HCT116 (cell line): ENCODE data around the gene CHST8. TPM values are rescaled to one million over a fixed set of nuclear protein-coding genes. Genes with fewer than 3 reads are reported as not detected.

ENCODE experiments used
- ATAC-seq: fragments of 200-7000 bp; cut with Tn5 transposase; 2 replicates; pipeline ENCODE4 v1.9.1; 2020; ENCODE audit warnings: mild to moderate bottlenecking, moderate library complexity
- BruUV-seq: library from RNA; stranded (reverse); fragments of 400-500 nt; replicated peaks from 2 replicates; lab custom pipeline; 2021; lab: Mats Ljungman, UMichigan
- CTCF ChIA-PET: fragments of 300-600 bp; sonication (Branson Sonifier 250); formaldehyde crosslinking; loops from one replicate; lab custom pipeline; 2021; ENCODE audit warnings: antibody characterized with exemption; lab: Charles Lee
- POLR2A ChIA-PET: fragments of 300-600, 350-600 bp; sonication (Branson Sonifier 250); formaldehyde crosslinking; loops from one replicate; lab custom pipeline; 2021; ENCODE audit warnings: antibody characterized with exemption; lab: Charles Lee
- RAD21 ChIA-PET, 2 experiments: fragments of 300-600 bp; sonication (Branson Sonifier 250); formaldehyde crosslinking; loops; one replicate each; lab custom pipeline; 2023; ENCODE audit warnings: low total read pairs in 2 of 2; ENCODE audit not compliant: uncharacterized antibody in 2 of 2, unreplicated experiment in 2 of 2, low non-redundant PET in 1 of 2; lab: Charles Lee
- DNase-seq: peaks from one replicate; pipeline ENCODE4 v3.0.0-alpha.2; 2010; ENCODE audit warnings: low read depth, low spot score
- H2AFZ ChIP-seq: fragments of 200-600 bp; shearing (Covaris generic), sonication (generic); 2 replicates; pipeline ENCODE4 v1.6.1; 2017; ENCODE audit warnings: low read depth, mixed run types, mixed read lengths, antibody characterized with exemption, low read length; ENCODE audit not compliant: poor library complexity, severe bottlenecking
- H3K27ac ChIP-seq: 2 replicates; pipeline ENCODE4 v1.5.1; 2012; ENCODE audit warnings: low read depth, low read length
- H3K27me3 ChIP-seq: fragments of 200-600 bp; sonication (generic); 2 replicates; pipeline ENCODE4 v1.6.1; 2016; ENCODE audit warnings: mixed run types, low read length, mixed read lengths; ENCODE audit not compliant: insufficient read depth
- H3K36me3 ChIP-seq, 2 experiments: fragments of 200-500 bp in 1 of 2; fragments of 200-600 bp in 1 of 2; sonication (Bioruptor generic) in 1 of 2; sonication (generic) in 1 of 2; 2 replicates each; pipeline versions ENCODE4 v1.5.1 to v1.6.1; 2014 to 2016; ENCODE audit warnings: low read length in 2 of 2, inconsistent platforms in 1 of 2, mixed read lengths in 1 of 2, mixed run types in 1 of 2; ENCODE audit not compliant: insufficient read depth in 2 of 2, control insufficient read depth in 1 of 2
- H3K4me1 ChIP-seq, 2 experiments: fragments of 200-600 bp in 1 of 2; sonication (generic) in 1 of 2; 2 replicates each; pipeline versions ENCODE4 v1.5.1 to v1.6.1; 2012 to 2017; ENCODE audit warnings: low read length in 2 of 2, inconsistent platforms in 1 of 2, mild to moderate bottlenecking in 1 of 2, mixed read lengths in 1 of 2, mixed run types in 1 of 2, moderate library complexity in 1 of 2; ENCODE audit not compliant: insufficient read depth in 2 of 2, control insufficient read depth in 1 of 2
- H3K4me2 ChIP-seq: fragments of 200-600 bp; sonication (generic); 2 replicates; pipeline ENCODE4 v1.6.1; 2017; ENCODE audit warnings: mixed run types, low read length, mixed read lengths
- H3K4me3 ChIP-seq, 2 experiments: fragments of 200-600 bp in 1 of 2; sonication (generic) in 1 of 2; replicated peaks in 1 of 2; 2 replicates each; pipeline ENCODE4 v1.5.1; 2011 to 2016; ENCODE audit warnings: low read length in 2 of 2, control low read depth in 1 of 2, low read depth in 1 of 2, mild to moderate bottlenecking in 1 of 2, mixed read lengths in 1 of 2, mixed run types in 1 of 2
- H3K79me2 ChIP-seq: fragments of 200-600 bp; sonication (generic); 2 replicates; pipeline ENCODE4 v1.6.1; 2017; ENCODE audit warnings: mild to moderate bottlenecking, mixed run types, low read length, moderate library complexity, mixed read lengths; ENCODE audit not compliant: insufficient read depth
- H3K9ac ChIP-seq: fragments of 200-600 bp; sonication (generic); 2 replicates; pipeline ENCODE4 v1.6.1; 2016; ENCODE audit warnings: low read length, mixed read lengths
- H3K9me2 ChIP-seq: fragments of 200-600 bp; sonication (generic), shearing (Covaris generic); 2 replicates; pipeline ENCODE4 v1.6.1; 2017; ENCODE audit warnings: mixed run types, mild to moderate bottlenecking, moderate library complexity; ENCODE audit not compliant: insufficient read depth
- H3K9me3 ChIP-seq, 2 experiments: fragments of 200-500 bp in 1 of 2; fragments of 200-600 bp in 1 of 2; sonication (Bioruptor generic) in 1 of 2; sonication (generic) in 1 of 2; 2 replicates each; pipeline ENCODE4 v1.6.1; 2014 to 2017; ENCODE audit warnings: low read length in 2 of 2, mixed read lengths in 2 of 2, inconsistent platforms in 1 of 2, low read depth in 1 of 2, mild to moderate bottlenecking in 1 of 2, mixed run types in 1 of 2, moderate library complexity in 1 of 2; ENCODE audit not compliant: control insufficient read depth in 1 of 2, insufficient read depth in 1 of 2
- H4K20me1 ChIP-seq: fragments of 200-600 bp; sonication (generic), shearing (Covaris generic); 2 replicates; pipeline ENCODE4 v1.6.1; 2017; ENCODE audit warnings: mixed run types, mild to moderate bottlenecking, moderate library complexity; ENCODE audit not compliant: insufficient read depth
- CBX3 ChIP-seq: IDR thresholded peaks from 2 replicates; pipeline ENCODE4 v1.6.1; 2012; ENCODE audit warnings: low read depth
- CEBPB ChIP-seq: IDR thresholded peaks from 2 replicates; pipeline ENCODE4 v1.6.1; 2012; ENCODE audit warnings: low read depth
- EGR1 ChIP-seq: IDR thresholded peaks from 2 replicates; pipeline ENCODE4 v1.6.1; 2012; ENCODE audit warnings: low read depth
- EZH2 ChIP-seq: fragments of 200-600 bp; sonication (generic); IDR thresholded peaks from 2 replicates; pipeline ENCODE4 v1.6.1; 2017; ENCODE audit warnings: antibody characterized with exemption, mixed run types
- EZH2phosphoT487 ChIP-seq: fragments of 200-600 bp; IDR thresholded peaks from 2 replicates; pipeline ENCODE4 v1.6.1; 2018; ENCODE audit warnings: antibody characterized with exemption, borderline replicate concordance
- FOSL1 ChIP-seq: IDR thresholded peaks from 2 replicates; pipeline ENCODE4 v1.6.1; 2012; ENCODE audit warnings: low read depth
- JUND ChIP-seq: IDR thresholded peaks from 2 replicates; pipeline ENCODE4 v1.6.1; 2012
- RAD21 ChIP-seq: IDR thresholded peaks from 2 replicates; pipeline ENCODE4 v1.6.1; 2012; ENCODE audit warnings: low read depth, mild to moderate bottlenecking
- SIN3A ChIP-seq: IDR thresholded peaks from 2 replicates; pipeline ENCODE4 v1.6.1; 2012; ENCODE audit warnings: low read depth
- SRF ChIP-seq: IDR thresholded peaks from 2 replicates; pipeline ENCODE4 v1.6.1; 2012; ENCODE audit warnings: low read depth
- TCF7L2 ChIP-seq: IDR thresholded peaks from 2 replicates; pipeline ENCODE4 v1.7.0; 2011; ENCODE audit warnings: borderline replicate concordance, inconsistent platforms; ENCODE audit not compliant: insufficient read depth, insufficient read length; ENCODE audit errors: extremely low read depth
- YY1 ChIP-seq: IDR thresholded peaks from 2 replicates; pipeline ENCODE4 v1.6.1; 2011; ENCODE audit warnings: low read length, low read depth, moderate library complexity, mild to moderate bottlenecking; ENCODE audit not compliant: insufficient replicate concordance; ENCODE audit errors: extremely low read depth
- intact Hi-C: fragments of 100-400 bp; cut with micrococcal nuclease; formaldehyde crosslinking; loops from 2 replicates; pipeline ENCODE4 v1.10.0; 2022
- total RNA-seq: library from RNA; stranded (reverse); gene quantifications from one replicate; pipeline ENCODE4 v1.2.1, GENCODE V29; 2021; ENCODE audit not compliant: unreplicated experiment
- TF ChIP-seq, protein P1 (sequence below): IDR thresholded peaks from 2 replicates; pipeline ENCODE4 v1.6.1; 2011; ENCODE audit warnings: mild to moderate bottlenecking, low read length, moderate library complexity; ENCODE audit not compliant: insufficient replicate concordance; ENCODE audit errors: extremely low read depth
- TF ChIP-seq, protein P2 (sequence below): IDR thresholded peaks from 2 replicates; pipeline ENCODE4 v1.6.1; 2012

Gene CHST8
- total RNA-seq, 1 experiment from 2014 or later = not detected

DNA sequence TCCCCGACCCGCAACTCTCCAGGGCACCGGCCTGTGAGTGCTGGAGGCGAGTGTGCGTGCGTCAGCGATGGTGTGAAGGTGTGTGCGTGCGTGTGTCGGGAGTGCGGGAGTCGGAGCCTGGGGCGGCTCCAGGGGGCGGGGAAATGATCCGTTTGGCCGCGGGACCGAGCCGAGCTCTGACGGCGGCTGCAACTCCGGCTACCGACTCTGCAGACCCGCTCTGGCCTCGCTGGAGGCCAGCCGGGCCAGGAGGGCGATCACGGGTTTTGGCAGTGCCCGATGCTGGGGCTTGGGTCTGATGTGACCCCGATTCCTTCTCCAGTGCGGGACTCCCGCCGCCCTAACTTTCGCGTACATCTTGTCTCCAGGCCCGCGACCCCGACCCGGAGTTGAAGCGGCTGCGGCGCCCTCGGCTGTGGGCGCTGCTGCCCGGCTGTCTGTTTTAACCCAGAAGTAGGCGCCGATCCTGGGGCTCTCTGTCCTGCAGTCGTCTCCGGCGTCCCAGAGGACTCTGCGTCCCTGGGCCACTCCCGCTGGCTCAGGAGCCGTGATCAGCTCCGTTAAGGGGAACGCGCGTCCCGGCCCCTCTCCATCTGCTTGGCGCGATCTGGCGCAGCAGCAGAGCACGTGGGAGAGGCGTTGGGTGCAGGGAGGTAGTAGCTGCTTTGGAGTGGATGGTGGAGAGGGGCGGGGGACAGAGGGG lies 1.2 kb downstream of the CHST8 start:
- Histone ChIP-seq H3K4me3 (no peak overlapping the region), H3K9me3 (no peaks in the 10 kb centered on the region)
- BruUV-seq = no TSS peak
- TF ChIP-seq EGR1 = no peak
- TF ChIP-seq, protein P1, sequence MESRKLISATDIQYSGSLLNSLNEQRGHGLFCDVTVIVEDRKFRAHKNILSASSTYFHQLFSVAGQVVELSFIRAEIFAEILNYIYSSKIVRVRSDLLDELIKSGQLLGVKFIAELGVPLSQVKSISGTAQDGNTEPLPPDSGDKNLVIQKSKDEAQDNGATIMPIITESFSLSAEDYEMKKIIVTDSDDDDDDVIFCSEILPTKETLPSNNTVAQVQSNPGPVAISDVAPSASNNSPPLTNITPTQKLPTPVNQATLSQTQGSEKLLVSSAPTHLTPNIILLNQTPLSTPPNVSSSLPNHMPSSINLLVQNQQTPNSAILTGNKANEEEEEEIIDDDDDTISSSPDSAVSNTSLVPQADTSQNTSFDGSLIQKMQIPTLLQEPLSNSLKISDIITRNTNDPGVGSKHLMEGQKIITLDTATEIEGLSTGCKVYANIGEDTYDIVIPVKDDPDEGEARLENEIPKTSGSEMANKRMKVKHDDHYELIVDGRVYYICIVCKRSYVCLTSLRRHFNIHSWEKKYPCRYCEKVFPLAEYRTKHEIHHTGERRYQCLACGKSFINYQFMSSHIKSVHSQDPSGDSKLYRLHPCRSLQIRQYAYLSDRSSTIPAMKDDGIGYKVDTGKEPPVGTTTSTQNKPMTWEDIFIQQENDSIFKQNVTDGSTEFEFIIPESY = no peak
- no peak for TF ChIP-seq CEBPB
- TF ChIP-seq SIN3A = no peak
- no peak for TF ChIP-seq RAD21
- no peak for TF ChIP-seq TCF7L2
- TF ChIP-seq, protein P2, sequence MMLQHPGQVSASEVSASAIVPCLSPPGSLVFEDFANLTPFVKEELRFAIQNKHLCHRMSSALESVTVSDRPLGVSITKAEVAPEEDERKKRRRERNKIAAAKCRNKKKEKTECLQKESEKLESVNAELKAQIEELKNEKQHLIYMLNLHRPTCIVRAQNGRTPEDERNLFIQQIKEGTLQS = no peak
- TF ChIP-seq YY1 = no peak
- TF ChIP-seq SRF = no peak
- TF ChIP-seq CBX3 = no peak
- TF ChIP-seq JUND = no peak
- TF ChIP-seq EZH2 = no peak
- no peak for TF ChIP-seq FOSL1
- TF ChIP-seq EZH2phosphoT487 = no peak
- TF ChIP-seq, all 23 proteins: peak for 0
- Histone ChIP-seq H4K20me1 (no peaks in the 10 kb centered on the region), H3K9ac (no peak overlapping the region), H2AFZ (no peak overlapping the region), H3K9me2 (no peaks in the 10 kb centered on the region), H3K79me2 (no peaks in the 10 kb centered on the region), H3K4me1 (no peaks in the 10 kb centered on the region), H3K4me2 (no peak overlapping the region), H3K27ac (no peak overlapping the region), H3K27me3 (peaks cover 17% of the 10 kb centered on the region; the same call in 1 of the 2 replicates), H3K36me3 (no peaks in the 10 kb centered on the region)
- DNase-seq (no peak), ATAC-seq (no peak)
- intact Hi-C loops = no loop called here
- CTCF ChIA-PET = no interaction called here
- RAD21 ChIA-PET = no interaction called here
- POLR2A ChIA-PET = no interaction called here
